CD14-positive monocyte (primary cell): ENCODE data around the gene RPL28. TPM values are rescaled to one million over a fixed set of nuclear protein-coding genes. Genes with fewer than 3 reads are reported as not detected.

Experiments
- DNase-seq, 3 donors: peaks; one replicate each; pipeline ENCODE4 v3.0.0-alpha.2; 2011 to 2022
- H2AFZ ChIP-seq: 2 replicates; pipeline ENCODE4 v1.6.0; 2012; ENCODE audit warnings: mild to moderate bottlenecking, low read depth, low read length, inconsistent platforms; ENCODE audit not compliant: insufficient read depth, poor library complexity, severe bottlenecking
- H3K27ac ChIP-seq, 2 donors: 1 replicate in 1 of 2; 2 replicates in 1 of 2; pipeline ENCODE4 v1.5.1; 2012 to 2013; ENCODE audit warnings: low read length in 2 of 2, control low read depth in 1 of 2, inconsistent platforms in 1 of 2, low read depth in 1 of 2, mild to moderate bottlenecking in 1 of 2
- H3K27me3 ChIP-seq, 2 donors: one replicate each; pipeline versions ENCODE4 v1.6.0 to v1.6.1; 2011 to 2013; ENCODE audit warnings: low read length in 2 of 2; ENCODE audit not compliant: control insufficient read depth in 2 of 2, insufficient read depth in 2 of 2
- H3K36me3 ChIP-seq, 2 donors: replicated peaks in 1 of 2; 1 replicate in 1 of 2; 2 replicates in 1 of 2; pipeline versions ENCODE4 v1.5.1 to v1.6.1; 2012 to 2013; ENCODE audit warnings: low read length in 2 of 2, control low read depth in 1 of 2, inconsistent platforms in 1 of 2, mild to moderate bottlenecking in 1 of 2; ENCODE audit not compliant: insufficient read depth in 2 of 2, control insufficient read depth in 1 of 2
- H3K4me1 ChIP-seq, 2 donors: 1 replicate in 1 of 2; 2 replicates in 1 of 2; pipeline versions ENCODE4 v1.5.1 to v1.6.1; 2012 to 2013; ENCODE audit warnings: low read length in 2 of 2, control low read depth in 1 of 2, inconsistent platforms in 1 of 2, mild to moderate bottlenecking in 1 of 2, moderate library complexity in 1 of 2; ENCODE audit not compliant: insufficient read depth in 2 of 2, control insufficient read depth in 1 of 2
- H3K4me2 ChIP-seq: replicated peaks from 2 replicates; pipeline ENCODE3; 2012; ENCODE audit warnings: low read length, moderate library complexity, mild to moderate bottlenecking; ENCODE audit not compliant: poor library complexity, severe bottlenecking; ENCODE audit errors: extremely low read depth
- H3K4me3 ChIP-seq, 3 experiments: fragments of 200-600 bp in 1 of 3; sonication (generic) in 1 of 3; replicated peaks in 1 of 3; 1 replicate in 2 of 3; 2 replicates in 1 of 3; pipeline ENCODE4 v1.5.1; 2011 to 2013; ENCODE audit warnings: low read length in 3 of 3, mild to moderate bottlenecking in 3 of 3, control low read depth in 2 of 3, low read depth in 2 of 3, inconsistent platforms in 1 of 3, moderate library complexity in 1 of 3
- H3K79me2 ChIP-seq: 2 replicates; pipeline ENCODE4 v1.6.0; 2012; ENCODE audit warnings: mild to moderate bottlenecking, control low read depth, inconsistent platforms, low read length, moderate library complexity; ENCODE audit not compliant: insufficient read depth
- H3K9ac ChIP-seq: 2 replicates; pipeline ENCODE4 v1.6.0; 2017; ENCODE audit warnings: low read length, mild to moderate bottlenecking; ENCODE audit not compliant: insufficient read depth, poor library complexity, severe bottlenecking
- H3K9me3 ChIP-seq, 2 donors: replicated peaks in 1 of 2; 1 replicate in 1 of 2; 2 replicates in 1 of 2; pipeline versions ENCODE4 v1.5.1 to v1.6.1; 2012 to 2013; ENCODE audit warnings: low read length in 2 of 2, control low read depth in 1 of 2; ENCODE audit not compliant: control insufficient read depth in 1 of 2, insufficient read depth in 1 of 2
- H4K20me1 ChIP-seq: 2 replicates; pipeline ENCODE4 v1.6.0; 2012; ENCODE audit warnings: mild to moderate bottlenecking, low read length, control low read depth, moderate library complexity; ENCODE audit not compliant: insufficient read depth
- H3K27ac Mint-ChIP-seq, 7 donors: one replicate each; pipeline ENCODE4 v1.8.0; 2020; ENCODE audit warnings: mild to moderate bottlenecking in 7 of 7, mixed read lengths in 7 of 7, moderate library complexity in 6 of 7, inconsistent platforms in 2 of 7
- H3K27me3 Mint-ChIP-seq, 3 donors: one replicate each; pipeline ENCODE4 v1.8.0; 2021 to 2022; ENCODE audit warnings: low read depth in 3 of 3, mild to moderate bottlenecking in 3 of 3, mixed read lengths in 3 of 3, moderate library complexity in 3 of 3, inconsistent platforms in 1 of 3
- H3K36me3 Mint-ChIP-seq, 2 donors: one replicate each; pipeline ENCODE4 v1.8.0; 2020; ENCODE audit warnings: mixed read lengths in 2 of 2, inconsistent platforms in 1 of 2, mild to moderate bottlenecking in 1 of 2
- H3K4me1 Mint-ChIP-seq: one replicate; pipeline ENCODE4 v1.8.0; 2020; ENCODE audit warnings: mild to moderate bottlenecking, mixed read lengths
- H3K4me3 Mint-ChIP-seq, 2 donors: one replicate each; pipeline ENCODE4 v1.8.0; 2020; ENCODE audit warnings: mild to moderate bottlenecking in 2 of 2, mixed read lengths in 2 of 2, moderate library complexity in 1 of 2
- H3K9me3 Mint-ChIP-seq, 7 donors: one replicate each; pipeline ENCODE4 v1.8.0; 2020 to 2022; ENCODE audit warnings: mixed read lengths in 7 of 7, mild to moderate bottlenecking in 6 of 7, moderate library complexity in 6 of 7, inconsistent platforms in 2 of 7
- WGBS: methylation state at CpG from one replicate; pipeline ENCODE4 v1.1.5; 2013; ENCODE audit warnings: missing lambda C conversion rate; ENCODE audit not compliant: insufficient coverage; 5-methylcytosine and 5-hydroxymethylcytosine counted together
- intact Hi-C, 2 donors: fragments of 100-400 bp; cut with micrococcal nuclease; formaldehyde crosslinking; loops; one replicate each; pipeline versions ENCODE4 v1.15.0 to v1.15.1; 2023
- polyA plus RNA-seq, 3 donors: library from polyadenylated mRNA; depleted of rRNA in 1 of 3; unstranded in 2 of 3; stranded (reverse) in 1 of 3; fragments of 300-500 nt in 2 of 3; fragments of >200 nt in 1 of 3; fragmentation: Illumina TruSeq in 2 of 3; gene quantifications; 1 replicate in 2 of 3; 2 replicates in 1 of 3; pipeline ENCODE4 v1.2.3, GENCODE V29; 2012 to 2021
- TF ChIP-seq, protein P1 (sequence below): fragments of 200-600 bp; IDR thresholded peaks from one replicate; pipeline ENCODE4 v1.8.0; 2022; ENCODE audit warnings: antibody characterized with exemption, mild to moderate bottlenecking

Gene RPL28
- polyA plus RNA-seq, 3 donors: 199 to 3,862 (median 208) TPM

DNA sequence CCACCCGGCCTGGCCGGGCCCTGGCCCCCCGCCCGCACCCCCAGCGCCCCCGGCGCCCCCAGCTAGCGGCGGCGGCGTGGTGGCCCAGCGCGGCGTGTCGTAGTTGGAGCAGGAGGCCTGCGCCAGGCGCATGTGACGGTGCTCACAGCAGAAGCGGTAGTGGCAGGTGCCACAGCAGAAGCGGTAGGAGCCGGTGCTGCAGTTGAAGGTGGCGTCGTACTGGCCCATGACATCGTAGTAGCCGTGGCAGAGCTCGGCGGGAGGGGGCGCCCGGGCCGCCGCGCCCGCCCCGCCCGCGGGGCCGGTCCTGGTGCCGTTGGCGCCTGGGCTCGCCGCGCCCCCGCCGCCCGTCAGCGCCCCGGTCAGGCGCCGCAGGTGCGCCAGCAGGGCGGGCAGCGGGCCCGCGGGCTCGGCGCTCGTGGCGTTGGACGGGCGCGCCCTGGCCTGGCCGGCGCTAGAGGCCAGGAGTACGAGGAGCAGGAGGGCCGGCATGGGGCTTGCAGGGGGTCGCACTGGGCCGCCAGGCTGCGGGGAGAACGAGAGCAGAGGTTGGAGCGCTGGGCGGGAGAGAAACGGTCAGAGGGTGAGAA lies 56.7 kb downstream of the RPL28 start:
- Histone ChIP-seq H3K4me3 (no peak overlapping the region), H3K36me3 (no peaks in the 10 kb centered on the region), H3K4me1 (peaks cover 21 to 24% of the 10 kb centered on the region in 2 donors), H3K9me3 (peaks cover 0 to 22% of the 10 kb centered on the region in 2 donors), H3K27ac (no peak overlapping the region), H2AFZ (no peak overlapping the region), H3K27me3 (peaks cover 26 to 74% of the 10 kb centered on the region in 2 donors), H3K9ac (no peak overlapping the region), H3K79me2 (no peaks in the 10 kb centered on the region), H4K20me1 (no peaks in the 10 kb centered on the region), H3K4me2 (no peak overlapping the region)
- Mint-ChIP-seq H3K9me3 (peaks cover 0 to 38% (median 13%) of the 10 kb centered on the region in 7 donors), H3K27ac (no peak overlapping the region), H3K4me3 (peak overlapping the region in 1 of 2 donors; percentile 74), H3K36me3 (peaks cover 5 to 12% of the 10 kb centered on the region in 2 donors), H3K4me1 (peaks cover 21% of the 10 kb centered on the region), H3K27me3 (peaks cover 41 to 80% (median 60%) of the 10 kb centered on the region in 3 donors)
- DNase-seq: no peak
- intact Hi-C loops: no loop called here
- WGBS: under 1% methylated on average over 65 of the region's 72 CpGs
- TF ChIP-seq, protein P1, sequence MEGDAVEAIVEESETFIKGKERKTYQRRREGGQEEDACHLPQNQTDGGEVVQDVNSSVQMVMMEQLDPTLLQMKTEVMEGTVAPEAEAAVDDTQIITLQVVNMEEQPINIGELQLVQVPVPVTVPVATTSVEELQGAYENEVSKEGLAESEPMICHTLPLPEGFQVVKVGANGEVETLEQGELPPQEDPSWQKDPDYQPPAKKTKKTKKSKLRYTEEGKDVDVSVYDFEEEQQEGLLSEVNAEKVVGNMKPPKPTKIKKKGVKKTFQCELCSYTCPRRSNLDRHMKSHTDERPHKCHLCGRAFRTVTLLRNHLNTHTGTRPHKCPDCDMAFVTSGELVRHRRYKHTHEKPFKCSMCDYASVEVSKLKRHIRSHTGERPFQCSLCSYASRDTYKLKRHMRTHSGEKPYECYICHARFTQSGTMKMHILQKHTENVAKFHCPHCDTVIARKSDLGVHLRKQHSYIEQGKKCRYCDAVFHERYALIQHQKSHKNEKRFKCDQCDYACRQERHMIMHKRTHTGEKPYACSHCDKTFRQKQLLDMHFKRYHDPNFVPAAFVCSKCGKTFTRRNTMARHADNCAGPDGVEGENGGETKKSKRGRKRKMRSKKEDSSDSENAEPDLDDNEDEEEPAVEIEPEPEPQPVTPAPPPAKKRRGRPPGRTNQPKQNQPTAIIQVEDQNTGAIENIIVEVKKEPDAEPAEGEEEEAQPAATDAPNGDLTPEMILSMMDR: no peak

DNA sequence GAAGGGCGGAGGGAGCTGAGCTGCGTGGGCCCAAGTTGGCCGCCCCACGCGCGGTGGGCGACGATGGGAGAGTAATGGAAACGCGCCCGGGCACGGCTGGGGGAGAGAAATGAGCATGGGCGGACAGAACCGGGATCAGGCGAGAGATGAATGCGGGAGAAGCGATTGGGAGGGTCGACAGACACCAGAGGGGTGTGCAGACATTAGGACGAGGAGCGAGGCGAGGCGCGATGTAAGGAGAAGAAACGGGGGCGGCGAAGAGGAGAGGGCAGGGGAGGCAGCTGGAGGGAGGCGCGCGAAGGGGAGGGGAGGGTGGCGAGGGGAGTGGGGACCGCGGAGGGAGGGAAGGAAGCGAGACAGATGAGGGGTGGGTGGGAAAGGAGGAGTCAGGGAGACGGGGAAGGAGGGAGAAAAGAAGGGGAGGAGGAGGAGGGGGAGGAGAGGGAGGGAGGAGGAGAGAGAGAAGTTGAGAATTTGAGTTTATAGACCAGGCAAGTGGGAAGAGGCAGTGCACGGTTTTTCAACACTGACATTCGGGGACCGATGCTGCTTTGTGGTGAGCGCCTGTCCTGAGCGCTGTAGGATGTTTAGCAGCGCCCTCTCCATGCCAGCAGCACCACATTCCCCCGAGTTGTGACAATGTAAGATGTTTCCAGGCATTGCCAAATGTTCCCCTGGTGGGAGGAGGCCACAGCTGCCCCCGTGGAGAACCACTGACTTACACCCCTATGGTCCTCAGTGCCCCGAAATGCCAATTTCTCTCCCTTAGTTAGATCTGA lies 57.5 kb downstream of the RPL28 start, which contains the start of gene SHISA7:
Gene SHISA7, minus strand, starts transcription at position 256 of the 779 bp plus-strand sequence. CDS start 437 bp downstream, outside the sequence.
- Histone ChIP-seq H3K4me3 (no peak within 1 kb of the TSS), H3K9me3 (peaks cover 0 to 22% of the 10 kb centered on the region in 2 donors), H3K36me3 (no peaks in the 10 kb centered on the region), H4K20me1 (no peaks in the 10 kb centered on the region), H3K27me3 (peaks cover 26 to 76% of the 10 kb centered on the region in 2 donors), H2AFZ (no peak within 1 kb of the TSS), H3K4me1 (peaks cover 21 to 24% of the 10 kb centered on the region in 2 donors), H3K9ac (no peak within 1 kb of the TSS), H3K79me2 (no peaks in the 10 kb centered on the region), H3K4me2 (no peak within 1 kb of the TSS), H3K27ac (no peak within 1 kb of the TSS)
- Mint-ChIP-seq H3K4me1 (peaks cover 21% of the 10 kb centered on the region), H3K27me3 (peaks cover 39 to 76% (median 60%) of the 10 kb centered on the region in 3 donors), H3K27ac (no peak within 1 kb of the TSS), H3K4me3 (peak within 1 kb of the TSS in 1 of 2 donors; percentile 74), H3K36me3 (peaks cover 5 to 12% of the 10 kb centered on the region in 2 donors), H3K9me3 (peaks cover 0 to 38% (median 13%) of the 10 kb centered on the region in 7 donors)
- intact Hi-C loops: no loop called here
- 2% methylated on average over 33 of the region's 43 CpGs for WGBS
- DNase-seq: no peak
- TF ChIP-seq, protein P1: no peak
